GM21723 (cell line): Measurements from ENCODE around the gene LRRC8D.

Experiments
- ATAC-seq: cut with Tn5 transposase; IDR thresholded peaks from one replicate; pipeline ENCODE4 v1.9.1; 2021; ENCODE audit warnings: mild to moderate bottlenecking, moderate library complexity; ENCODE audit not compliant: unreplicated experiment

Gene LRRC8D

GRCh38 chr1:89934461-89934860, 113.6 kb downstream of the LRRC8D start:
- ATAC-seq: no peak

- ATAC-seq: no peak
Observed at GRCh38 chr1:89935235-89935634, 114.4 kb downstream of the LRRC8D start.

GRCh38 chr1:89936694-89937093, 115.9 kb downstream of the LRRC8D start:
- no peak for ATAC-seq

GRCh38 chr1:89938171-89939055, 117.6 kb downstream of the LRRC8D start:
- no peak for ATAC-seq

- ATAC-seq: no peak
Observed at GRCh38 chr1:89939059-89939570, 118.3 kb downstream of the LRRC8D start.

DNA sequence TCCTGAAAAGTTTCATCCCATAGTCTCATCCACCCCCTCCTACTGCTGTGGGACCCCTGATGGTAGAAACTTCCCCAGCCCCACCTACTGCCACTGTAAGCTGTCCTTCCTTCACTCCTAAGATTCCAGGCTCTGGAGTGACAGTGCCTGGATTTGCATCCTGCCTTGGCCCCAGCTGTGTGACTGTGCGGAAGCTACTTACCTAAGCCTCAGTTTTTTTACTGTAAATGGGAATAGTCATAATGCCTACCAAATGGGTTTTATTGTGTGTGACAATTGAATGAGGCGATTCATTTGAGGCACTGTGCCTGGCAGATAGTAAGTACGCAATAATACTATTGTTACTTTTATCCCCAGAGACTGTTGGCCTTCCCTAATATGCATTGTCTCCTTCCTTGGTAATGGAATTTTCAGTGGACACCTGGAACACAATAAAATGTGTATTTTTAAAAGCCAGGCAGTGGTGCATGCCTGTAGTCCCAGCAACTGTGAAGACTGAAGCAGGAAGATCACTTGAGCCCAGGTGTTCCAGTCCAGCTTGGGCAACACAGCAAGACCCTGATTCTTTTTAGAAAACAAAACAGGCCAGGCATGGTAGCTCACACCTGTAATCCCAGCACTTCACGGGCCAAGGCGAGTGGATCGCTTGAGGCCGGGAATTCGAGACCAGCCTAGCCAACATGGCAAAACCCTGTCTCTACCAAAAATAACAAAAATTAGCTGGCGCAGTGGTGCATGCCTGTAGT, 119.0 kb downstream of the LRRC8D start:
- no peak for ATAC-seq

DNA sequence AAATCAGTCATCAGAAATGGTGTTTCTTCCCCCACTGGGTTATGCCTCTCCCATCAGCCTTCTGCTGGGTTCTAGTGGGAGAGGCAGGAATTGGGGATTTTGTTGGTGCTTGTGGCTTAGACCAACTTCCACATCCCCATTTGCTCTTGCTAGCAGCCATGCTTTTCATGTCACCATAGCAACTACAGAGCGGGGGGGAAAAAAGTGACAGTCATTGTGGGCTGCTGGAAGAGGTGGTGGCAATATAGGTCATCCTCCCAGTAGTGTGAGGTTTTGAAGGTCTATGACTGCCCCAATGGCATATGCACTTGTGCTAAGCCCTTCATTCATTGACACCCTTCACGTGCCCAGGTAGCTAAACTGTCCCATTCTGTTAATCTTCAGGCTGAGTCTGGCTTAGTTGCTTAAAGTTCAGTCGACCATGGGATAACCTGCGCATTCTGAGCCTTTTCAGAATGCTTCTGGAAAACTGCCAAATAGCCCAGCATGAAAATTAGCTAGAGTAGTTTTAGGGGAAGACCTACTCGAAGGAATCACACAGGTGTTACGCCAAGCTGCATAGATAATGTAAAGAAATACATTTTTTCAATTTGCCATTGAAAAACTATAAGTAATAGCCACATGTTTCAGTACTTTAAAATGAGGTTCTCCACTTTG, 120.4 kb downstream of the LRRC8D start:
- no peak for ATAC-seq

- no peak for ATAC-seq
Observed at GRCh38 chr1:89942014-89942413, 121.2 kb downstream of the LRRC8D start.

- ATAC-seq: no peak
Observed at GRCh38 chr1:89942825-89943658, 122.2 kb downstream of the LRRC8D start.

DNA sequence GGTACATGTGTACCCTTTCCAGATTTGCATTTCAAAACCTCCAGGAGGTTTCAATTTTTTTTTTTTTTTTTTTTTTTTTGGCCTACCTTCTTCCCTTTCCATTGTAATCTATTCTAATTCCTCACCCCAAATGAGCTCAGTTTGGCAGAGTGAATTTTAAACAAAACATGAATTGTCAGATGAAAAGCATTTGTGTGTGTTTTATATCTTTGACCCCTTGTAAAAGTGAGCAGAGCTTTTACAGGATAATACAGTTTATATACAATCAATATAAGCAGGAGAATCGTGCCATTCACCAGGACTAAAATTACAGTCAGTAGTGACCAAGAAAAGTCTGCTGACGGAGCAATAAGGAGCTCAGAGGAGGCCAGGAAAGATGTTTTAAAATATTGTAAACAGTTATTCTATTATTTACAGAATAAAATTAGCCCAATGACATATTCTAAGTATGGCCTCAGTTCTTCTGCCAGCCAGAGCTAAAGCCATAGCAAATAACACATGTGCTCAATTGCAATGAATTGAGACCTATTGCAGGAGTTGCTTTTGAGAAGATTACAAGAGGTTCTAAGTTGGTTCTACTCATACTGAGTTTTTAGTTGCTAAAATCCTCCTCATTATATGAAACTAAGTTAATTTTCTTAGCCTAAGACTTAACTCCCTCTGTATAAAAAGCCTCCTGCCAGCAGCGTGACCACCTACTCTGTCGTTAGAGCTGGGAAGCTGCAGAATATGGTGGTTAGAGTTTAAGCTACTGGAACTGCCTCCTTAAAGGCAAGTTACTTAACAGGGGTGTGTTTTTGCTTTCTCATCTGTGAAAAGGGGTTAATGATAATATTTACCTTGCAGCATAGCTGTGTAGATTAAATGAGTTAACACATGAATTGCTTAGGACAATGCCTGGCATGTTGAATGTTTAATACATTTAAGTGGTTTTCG, 123.3 kb downstream of the LRRC8D start:
- ATAC-seq: no peak

DNA sequence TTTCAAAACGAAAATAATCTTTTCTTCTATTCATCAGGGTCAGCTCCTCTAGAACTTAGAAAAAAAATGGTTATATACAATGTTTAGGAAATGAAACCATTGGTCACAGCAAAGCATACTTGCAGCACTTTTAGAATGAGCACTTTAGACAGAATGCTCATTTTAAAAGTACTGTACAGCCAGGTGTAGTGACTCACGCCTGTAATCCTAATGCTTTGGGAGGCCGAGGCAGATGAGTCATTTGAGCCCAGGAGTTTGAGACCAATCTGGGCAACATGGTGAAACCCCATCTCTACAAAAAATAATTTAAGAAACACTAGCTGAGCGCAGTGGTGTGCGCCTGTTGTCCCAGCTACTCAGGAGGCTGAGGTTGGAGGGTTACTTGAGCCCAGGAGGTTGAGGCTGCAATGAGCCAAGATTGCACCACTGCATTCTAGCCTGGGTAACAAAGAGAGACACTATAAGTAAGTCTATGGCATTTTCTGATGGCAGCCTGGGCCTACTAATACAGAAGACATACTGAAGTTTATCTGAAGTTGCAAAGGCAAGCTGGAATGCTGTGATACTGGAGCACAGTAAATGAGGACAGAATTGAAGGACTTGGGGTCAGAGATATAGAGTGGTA, 125.1 kb downstream of the LRRC8D start:
- peak; percentile 91 for ATAC-seq

GRCh38 chr1:89946532-89946931, 125.7 kb downstream of the LRRC8D start:
- no peak for ATAC-seq

DNA sequence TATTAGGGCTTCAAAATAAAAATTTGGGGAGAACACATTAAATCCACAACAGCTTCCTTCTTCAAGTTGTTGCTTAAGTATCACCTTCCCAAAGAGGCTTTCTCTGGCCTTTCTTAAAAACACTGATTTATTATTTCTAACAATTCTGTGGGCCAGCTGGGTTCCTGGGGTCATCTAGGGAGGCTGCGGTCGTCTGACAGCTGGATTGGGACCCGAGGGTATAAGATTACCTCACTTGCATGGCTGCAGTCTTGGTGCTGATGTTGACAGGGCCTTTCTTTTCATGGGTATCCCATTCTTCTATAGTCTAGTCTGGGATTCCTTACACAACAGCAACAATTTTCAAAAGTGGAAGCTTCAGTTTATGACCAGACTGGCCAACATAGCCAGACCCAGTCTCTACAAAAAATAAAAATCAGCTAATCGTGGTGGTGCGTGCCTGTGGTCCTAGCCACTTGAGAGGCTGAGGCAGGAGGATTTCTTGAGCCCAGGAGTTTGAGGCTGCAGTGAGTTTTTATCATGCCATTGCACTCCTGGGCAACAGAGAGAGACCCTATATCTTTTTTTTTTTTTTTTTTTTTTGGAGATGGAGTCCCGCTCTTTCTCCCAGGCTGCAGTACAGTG, 128.0 kb downstream of the LRRC8D start:
- ATAC-seq: no peak

- ATAC-seq: no peak
Observed at GRCh38 chr1:89949991-89950624, 129.3 kb downstream of the LRRC8D start.

- no peak for ATAC-seq
Observed at GRCh38 chr1:89950703-89951102, 129.9 kb downstream of the LRRC8D start.

DNA sequence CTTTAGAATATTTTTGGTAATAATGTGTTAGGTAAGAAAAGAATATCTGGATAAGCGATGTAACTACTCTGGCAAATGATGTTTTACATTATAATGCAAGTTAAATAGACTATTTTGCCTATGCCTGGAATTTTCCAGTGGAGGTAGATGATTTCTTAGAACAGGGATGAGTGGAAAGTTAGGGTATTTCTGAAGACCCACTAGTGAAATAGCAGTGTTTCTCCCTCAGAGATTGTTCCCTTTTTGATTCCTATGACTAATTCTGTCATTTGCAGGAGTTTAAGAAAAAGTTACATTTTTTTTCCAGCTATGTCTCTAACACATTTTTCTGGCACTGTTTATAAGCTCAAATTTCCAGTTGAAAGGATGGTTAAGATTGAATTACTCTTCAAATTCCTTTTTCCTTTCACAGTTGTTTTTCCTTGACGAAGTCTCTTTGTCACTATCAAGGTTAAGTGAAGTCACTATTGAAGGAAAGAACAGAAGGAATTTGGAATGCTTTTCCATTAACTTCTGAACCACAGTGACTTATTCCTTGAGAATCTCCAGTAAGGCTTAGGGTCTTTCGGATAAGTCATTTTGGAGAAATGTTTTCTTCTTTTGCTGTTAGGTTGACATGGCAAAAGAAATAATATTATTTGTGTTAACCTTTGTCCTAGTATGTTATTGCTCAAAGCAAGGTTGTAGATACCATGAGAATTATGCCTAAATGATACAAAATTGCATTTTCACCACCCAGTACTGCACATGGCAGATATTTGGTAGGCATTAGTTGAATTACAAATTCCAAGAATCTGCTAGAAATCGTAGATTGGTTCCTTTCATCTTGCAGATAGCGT, 131.2 kb downstream of the LRRC8D start:
- no peak for ATAC-seq

DNA sequence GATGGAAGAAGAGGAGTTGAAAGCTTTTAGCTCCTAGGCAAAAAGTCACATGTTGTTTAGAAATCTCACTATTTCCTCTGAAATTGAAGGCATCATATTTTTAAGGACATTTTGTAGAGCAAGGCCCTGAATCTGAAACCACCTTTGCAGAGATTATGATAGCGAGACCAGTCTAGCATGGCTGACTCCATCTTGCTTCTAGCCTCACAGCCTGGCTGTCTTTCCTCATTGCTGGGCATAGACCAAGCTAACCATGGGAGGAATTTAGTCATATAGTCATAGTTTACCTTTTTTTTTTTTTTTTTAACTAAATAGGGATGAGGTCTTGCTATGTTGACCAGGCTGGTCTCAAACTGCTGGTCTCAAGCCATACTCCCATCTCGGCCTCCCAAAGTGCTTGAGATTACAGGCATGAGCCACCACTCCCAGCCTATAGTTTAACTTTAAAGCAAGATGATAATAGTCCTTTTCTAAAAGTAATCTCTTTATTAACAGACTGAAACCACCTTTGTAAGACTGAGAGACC, 131.8 kb downstream of the LRRC8D start:
- ATAC-seq: no peak
